ENCODE measurements around the gene CCM2.
A peak's percentile ranks its signal among the peaks of the same experiment; 100 is the strongest.
"Not testable (repeated sequence)": the region's sequence is repeated elsewhere in the genome, so short reads cannot be mapped to it uniquely, and the experiment has no call there.

Gene CCM2

GRCh38 chr7:44982535-44982923, 17.5 kb upstream of the CCM2 start:
- DNase-seq, result no peak

GRCh38 chr7:44982970-44983369, 17.0 kb upstream of the CCM2 start:
- no peak for DNase-seq

GRCh38 chr7:44983742-44984477, 16.1 kb upstream of the CCM2 start:
- no peak for DNase-seq

- DNase-seq, result no peak
Observed at GRCh38 chr7:44984478-44984758, 15.6 kb upstream of the CCM2 start.

- no peak for DNase-seq
Observed at GRCh38 chr7:44985033-44985695, 14.8 kb upstream of the CCM2 start.

GRCh38 chr7:44985900-44986217, 14.1 kb upstream of the CCM2 start:
- DNase-seq, result no peak

GRCh38 chr7:44986218-44987053, 13.6 kb upstream of the CCM2 start:
- peak; percentile 93 for DNase-seq

GRCh38 chr7:44987457-44987856, 12.5 kb upstream of the CCM2 start:
- DNase-seq, result no peak

GRCh38 chr7:44987996-44988395, 12.0 kb upstream of the CCM2 start:
- DNase-seq, result no peak

GRCh38 chr7:44988701-44989100, 11.3 kb upstream of the CCM2 start:
- no peak for DNase-seq

GRCh38 chr7:44989132-44989531, 10.9 kb upstream of the CCM2 start:
- DNase-seq, result no peak

GRCh38 chr7:44990109-44991023, 9.6 kb upstream of the CCM2 start:
- no peak for DNase-seq

GRCh38 chr7:44992004-44992795, 7.8 kb upstream of the CCM2 start:
- DNase-seq, result not testable (repeated sequence)

GRCh38 chr7:44994877-44995554, 5.0 kb upstream of the CCM2 start:
- DNase-seq, result no peak

- DNase-seq, result no peak
Observed at GRCh38 chr7:44995555-44996493, 4.2 kb upstream of the CCM2 start.

GRCh38 chr7:44998153-44998871, 1.7 kb upstream of the CCM2 start:
- DNase-seq, result no peak

GRCh38 chr7:44999245-45000092, 532 bp upstream of the CCM2 start:
- DNase-seq, result peak; percentile 98

- no peak for DNase-seq
Observed at GRCh38 chr7:45001138-45001694, 1.2 kb downstream of the CCM2 start.
